ENCODE measurements around the gene ATOSA.
A peak's percentile ranks its signal among the peaks of the same experiment; 100 is the strongest.

The ATOSA gene

DNA sequence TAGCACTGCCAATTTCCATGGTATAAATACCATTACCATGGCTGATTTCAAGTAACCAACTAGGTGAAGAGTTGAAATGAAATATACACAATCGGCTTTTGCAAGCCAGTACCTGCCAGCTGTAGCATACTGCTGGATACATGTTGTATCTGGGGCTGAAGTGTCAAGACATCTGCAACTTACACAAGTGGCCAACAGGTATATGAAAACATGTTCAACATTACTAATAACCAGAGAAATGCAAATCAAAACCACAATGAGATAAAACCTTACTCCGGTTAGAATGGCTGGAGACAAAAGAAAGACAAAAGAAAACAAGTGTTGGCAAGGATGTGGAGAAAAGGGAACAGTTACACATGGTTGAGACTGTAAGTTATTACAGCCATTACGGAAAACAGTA, 11.6 kb downstream of the ATOSA start:
- Histone ChIP-seq H3K36me3 (ENCODE audit: insufficient read depth, low read depth, low read length) (no peaks in the 10 kb centered on the region), H3K9ac (ENCODE audit: low read depth, low read length) (no peak overlapping the region), H3K4me1 (ENCODE audit: insufficient read depth, low read length) (no peaks in the 10 kb centered on the region), H3K27me3 (ENCODE audit: insufficient read depth, low read length) (no peaks in the 10 kb centered on the region), H3K27ac (ENCODE audit: low read length) (no peak overlapping the region), H3K9me3 (ENCODE audit: insufficient read depth, low read depth, low read length) (no peaks in the 10 kb centered on the region), H3K4me3 (ENCODE audit: low read length) (no peak overlapping the region)

DNA sequence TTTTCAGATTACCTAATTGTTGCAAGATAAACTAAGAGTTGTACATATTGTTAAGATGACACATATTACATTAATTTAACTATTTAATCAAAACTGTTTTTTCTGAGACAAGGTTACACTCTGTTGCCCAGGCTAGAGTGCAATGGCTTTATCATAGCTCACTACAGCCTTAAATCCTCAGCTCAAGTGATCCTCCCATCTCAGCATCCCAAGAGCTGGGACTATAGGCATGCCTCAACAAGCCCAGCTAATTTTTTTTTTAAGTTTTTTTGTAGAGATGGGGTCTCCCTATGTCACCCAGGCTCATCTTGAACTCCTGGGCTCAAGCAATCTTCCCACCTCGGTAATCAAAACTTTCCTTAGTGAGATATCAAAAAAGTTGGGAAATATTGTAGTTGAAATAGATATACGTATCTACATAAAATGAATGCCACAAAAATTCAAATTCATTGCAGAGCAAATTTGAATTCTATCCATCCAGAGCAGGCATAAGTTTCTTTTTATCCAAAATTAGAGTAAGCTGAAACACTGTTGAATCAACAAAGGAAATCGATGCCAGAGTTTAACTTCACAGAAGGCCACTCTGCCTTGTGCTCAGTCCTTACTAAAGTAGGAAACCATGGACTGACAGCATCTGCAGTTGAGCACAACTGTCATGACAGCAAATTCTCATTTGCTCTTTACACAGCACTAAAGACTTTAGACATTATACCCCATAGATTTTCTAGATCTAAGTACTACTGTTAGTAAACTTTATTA, 15.5 kb downstream of the ATOSA start:
- Histone ChIP-seq H3K4me3 (ENCODE audit: low read length) (no peak overlapping the region), H3K27me3 (ENCODE audit: insufficient read depth, low read length) (no peaks in the 10 kb centered on the region), H3K9me3 (ENCODE audit: insufficient read depth, low read depth, low read length) (no peaks in the 10 kb centered on the region), H3K36me3 (ENCODE audit: insufficient read depth, low read depth, low read length) (no peaks in the 10 kb centered on the region), H3K27ac (ENCODE audit: low read length) (no peak overlapping the region), H3K4me1 (ENCODE audit: insufficient read depth, low read length) (no peaks in the 10 kb centered on the region), H3K9ac (ENCODE audit: low read depth, low read length) (no peak overlapping the region)

DNA sequence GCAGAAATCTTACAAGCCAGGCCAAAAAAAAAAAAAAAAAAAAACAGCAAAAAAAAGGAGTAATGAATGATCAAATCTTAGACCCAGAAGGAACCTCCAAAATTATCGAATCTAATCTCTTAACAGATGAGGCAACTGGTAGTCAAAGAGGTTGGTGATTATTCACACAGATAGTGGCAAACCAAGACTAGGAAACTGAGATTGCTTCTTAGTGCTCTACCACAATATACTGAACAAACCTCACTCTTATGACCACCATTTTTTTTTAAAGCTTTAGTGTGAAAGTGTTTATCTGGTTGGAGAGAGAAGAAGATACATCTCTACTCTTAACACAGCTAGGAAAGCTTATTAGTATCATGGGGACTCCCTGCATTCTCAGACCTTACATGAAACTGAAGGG, 17.3 kb downstream of the ATOSA start:
- Histone ChIP-seq H3K4me1 (ENCODE audit: insufficient read depth, low read length) (no peaks in the 10 kb centered on the region), H3K4me3 (ENCODE audit: low read length) (no peak overlapping the region), H3K27ac (ENCODE audit: low read length) (no peak overlapping the region), H3K9ac (ENCODE audit: low read depth, low read length) (no peak overlapping the region), H3K27me3 (ENCODE audit: insufficient read depth, low read length) (no peaks in the 10 kb centered on the region), H3K9me3 (ENCODE audit: insufficient read depth, low read depth, low read length) (no peaks in the 10 kb centered on the region), H3K36me3 (ENCODE audit: insufficient read depth, low read depth, low read length) (no peaks in the 10 kb centered on the region)

DNA sequence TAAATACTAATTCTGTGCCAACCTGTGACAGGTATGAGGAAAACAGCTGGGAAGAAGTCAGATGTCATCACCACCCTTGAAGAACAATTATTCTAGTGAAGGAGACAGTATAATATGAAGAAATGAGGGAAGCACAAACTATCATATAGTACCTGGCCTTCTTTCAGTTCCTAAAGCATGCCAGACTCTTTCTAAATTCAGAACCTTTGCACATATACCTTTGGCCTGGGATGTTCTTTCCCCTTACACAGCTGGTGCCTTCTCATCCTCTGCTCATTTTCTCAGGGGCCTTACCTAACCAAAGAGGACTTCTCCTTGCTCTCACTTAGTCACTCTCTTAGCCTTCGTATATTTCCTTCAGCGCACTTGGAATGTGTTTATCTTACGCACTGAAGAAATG, 19.0 kb downstream of the ATOSA start:
- H3K4me3 ChIP-seq (ENCODE audit: low read length): no peak overlapping the region
- no peak overlapping the region for H3K9ac ChIP-seq (ENCODE audit: low read depth, low read length)
- H3K9me3 ChIP-seq (ENCODE audit: insufficient read depth, low read depth, low read length): no peaks in the 10 kb centered on the region
- no peak overlapping the region for H3K27ac ChIP-seq (ENCODE audit: low read length)
- no peaks in the 10 kb centered on the region for H3K4me1 ChIP-seq (ENCODE audit: insufficient read depth, low read length)
- no peaks in the 10 kb centered on the region for H3K36me3 ChIP-seq (ENCODE audit: insufficient read depth, low read depth, low read length)
- H3K27me3 ChIP-seq (ENCODE audit: insufficient read depth, low read length): no peaks in the 10 kb centered on the region

DNA sequence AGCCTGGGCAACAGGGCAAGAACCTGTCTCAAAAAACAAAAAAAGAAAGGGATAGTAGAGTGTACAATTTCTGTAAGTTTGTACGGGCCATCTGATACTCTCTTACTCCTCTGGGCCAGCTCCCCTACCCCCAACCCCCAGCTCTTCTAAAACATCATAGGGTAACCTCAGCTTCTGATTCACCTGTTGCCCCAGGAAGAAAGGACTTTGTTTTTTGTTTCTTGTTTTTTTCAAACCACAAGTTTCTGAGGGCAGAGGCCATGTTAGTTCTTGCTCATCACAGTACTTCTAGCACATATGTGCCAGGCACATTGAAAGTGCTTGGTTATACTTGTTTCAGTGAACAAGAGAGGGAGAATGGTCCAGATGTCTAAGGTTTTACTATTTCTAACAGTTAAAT, 20.2 kb downstream of the ATOSA start:
- no peak overlapping the region for H3K9ac ChIP-seq (ENCODE audit: low read depth, low read length)
- H3K36me3 ChIP-seq (ENCODE audit: insufficient read depth, low read depth, low read length): no peaks in the 10 kb centered on the region
- no peaks in the 10 kb centered on the region for H3K27me3 ChIP-seq (ENCODE audit: insufficient read depth, low read length)
- H3K27ac ChIP-seq (ENCODE audit: low read length): no peak overlapping the region
- no peaks in the 10 kb centered on the region for H3K4me1 ChIP-seq (ENCODE audit: insufficient read depth, low read length)
- H3K4me3 ChIP-seq (ENCODE audit: low read length): no peak overlapping the region
- H3K9me3 ChIP-seq (ENCODE audit: insufficient read depth, low read depth, low read length): no peaks in the 10 kb centered on the region

DNA sequence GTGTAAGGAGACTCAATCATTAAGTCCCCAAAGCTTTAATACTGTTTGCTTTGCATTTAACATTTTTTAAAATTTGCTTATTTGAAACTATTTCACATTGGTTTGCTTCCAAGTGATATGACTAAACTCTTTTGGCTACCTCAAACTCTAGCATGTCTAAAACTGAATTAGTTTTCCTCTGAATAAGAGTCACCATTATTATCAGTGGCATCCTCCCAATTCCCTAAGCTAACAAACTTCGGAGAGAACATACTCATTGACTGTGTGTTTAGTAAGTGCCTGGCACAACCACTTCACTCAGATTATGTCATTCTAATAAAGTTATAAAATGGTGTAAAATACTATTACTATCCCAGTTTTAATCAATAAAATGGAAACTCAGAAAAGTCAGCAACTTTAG, 21.9 kb downstream of the ATOSA start:
- no peaks in the 10 kb centered on the region for H3K27me3 ChIP-seq (ENCODE audit: insufficient read depth, low read length)
- H3K9me3 ChIP-seq (ENCODE audit: insufficient read depth, low read depth, low read length): no peaks in the 10 kb centered on the region
- no peak overlapping the region for H3K9ac ChIP-seq (ENCODE audit: low read depth, low read length)
- no peak overlapping the region for H3K27ac ChIP-seq (ENCODE audit: low read length)
- H3K4me3 ChIP-seq (ENCODE audit: low read length): no peak overlapping the region
- no peaks in the 10 kb centered on the region; the same call in 1 of the 2 replicates for H3K4me1 ChIP-seq (ENCODE audit: insufficient read depth, low read length)
- H3K36me3 ChIP-seq (ENCODE audit: insufficient read depth, low read depth, low read length): no peaks in the 10 kb centered on the region

DNA sequence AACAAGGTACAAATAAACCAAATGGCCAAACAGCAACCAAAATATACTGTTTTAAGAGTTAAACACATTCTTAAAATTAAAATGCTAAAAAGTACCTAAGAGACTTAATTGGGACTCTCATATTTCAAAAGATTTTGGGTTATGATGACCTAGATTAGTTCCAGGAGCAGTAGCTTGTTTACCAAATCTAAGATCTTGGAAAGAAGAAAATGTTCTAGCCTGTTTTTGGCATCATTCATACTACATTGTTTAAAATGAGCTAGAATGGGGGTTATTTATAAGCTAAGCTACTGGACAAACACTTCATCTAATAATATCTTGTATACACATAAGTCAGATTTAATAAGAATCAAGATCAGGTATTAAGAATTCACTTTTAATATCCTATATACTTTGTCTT, 22.8 kb downstream of the ATOSA start:
- H3K27ac ChIP-seq (ENCODE audit: low read length): no peak overlapping the region
- H3K4me3 ChIP-seq (ENCODE audit: low read length): no peak overlapping the region
- no peaks in the 10 kb centered on the region for H3K27me3 ChIP-seq (ENCODE audit: insufficient read depth, low read length)
- peaks cover 8% of the 10 kb centered on the region; the same call in 1 of the 2 replicates for H3K4me1 ChIP-seq (ENCODE audit: insufficient read depth, low read length)
- no peak overlapping the region for H3K9ac ChIP-seq (ENCODE audit: low read depth, low read length)
- H3K9me3 ChIP-seq (ENCODE audit: insufficient read depth, low read depth, low read length): no peaks in the 10 kb centered on the region
- H3K36me3 ChIP-seq (ENCODE audit: insufficient read depth, low read depth, low read length): no peaks in the 10 kb centered on the region

DNA sequence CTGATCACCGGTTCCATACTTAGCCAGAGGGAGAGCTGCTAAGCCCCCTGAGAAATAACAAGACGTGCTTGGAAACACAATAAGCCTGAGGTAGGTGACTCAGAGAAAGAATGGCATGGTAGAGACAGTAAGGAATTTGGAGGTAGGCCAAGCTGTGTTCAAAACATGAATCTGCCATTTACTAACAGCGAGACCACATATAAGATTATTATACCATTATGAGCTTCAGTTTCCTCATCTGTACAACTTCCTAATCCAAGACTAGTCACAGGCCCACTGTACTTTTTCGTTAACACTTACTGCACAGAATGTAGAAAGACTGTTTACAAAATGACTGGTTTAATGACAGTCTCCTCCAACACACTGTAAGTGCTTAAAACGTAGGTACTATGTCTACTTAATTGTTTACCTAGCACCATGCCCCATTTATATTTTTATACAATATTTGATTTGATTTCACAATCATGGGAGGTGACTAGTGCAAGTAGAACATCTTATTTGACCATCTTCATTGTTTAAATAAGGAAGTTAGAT, 25.7 kb downstream of the ATOSA start:
- H3K4me3 ChIP-seq (ENCODE audit: low read length): no peak overlapping the region
- no peak overlapping the region for H3K9ac ChIP-seq (ENCODE audit: low read depth, low read length)
- H3K27ac ChIP-seq (ENCODE audit: low read length): no peak overlapping the region
- no peaks in the 10 kb centered on the region for H3K36me3 ChIP-seq (ENCODE audit: insufficient read depth, low read depth, low read length)
- H3K4me1 ChIP-seq (ENCODE audit: insufficient read depth, low read length): peaks cover 8% of the 10 kb centered on the region; the same call in 1 of the 2 replicates
- H3K27me3 ChIP-seq (ENCODE audit: insufficient read depth, low read length): no peaks in the 10 kb centered on the region
- no peaks in the 10 kb centered on the region for H3K9me3 ChIP-seq (ENCODE audit: insufficient read depth, low read depth, low read length)

DNA sequence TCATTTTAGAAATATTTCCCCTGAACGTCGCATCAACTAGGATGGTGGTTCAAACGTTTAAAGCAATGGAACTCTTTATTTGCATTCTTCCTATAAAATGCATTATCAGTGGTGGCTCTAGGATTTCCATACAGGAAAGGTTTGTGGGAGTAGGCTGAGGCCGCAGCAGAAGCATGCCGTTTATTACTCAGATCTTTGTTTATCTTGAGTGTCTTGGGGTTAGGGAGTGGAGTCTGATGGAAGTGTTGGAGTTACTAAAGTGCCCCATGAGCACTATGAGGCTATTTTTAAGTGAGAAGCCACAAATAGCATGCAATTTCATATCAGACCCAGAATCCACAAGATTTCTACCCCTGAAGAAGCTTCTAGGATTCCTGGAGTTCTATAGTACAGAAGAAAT, 26.2 kb downstream of the ATOSA start:
- Histone ChIP-seq H3K36me3 (ENCODE audit: insufficient read depth, low read depth, low read length) (no peaks in the 10 kb centered on the region), H3K4me3 (ENCODE audit: low read length) (no peak overlapping the region), H3K9ac (ENCODE audit: low read depth, low read length) (no peak overlapping the region), H3K9me3 (ENCODE audit: insufficient read depth, low read depth, low read length) (no peaks in the 10 kb centered on the region), H3K4me1 (ENCODE audit: insufficient read depth, low read length) (peaks cover 8% of the 10 kb centered on the region; the same call in 1 of the 2 replicates), H3K27me3 (ENCODE audit: insufficient read depth, low read length) (no peaks in the 10 kb centered on the region), H3K27ac (ENCODE audit: low read length) (no peak overlapping the region)

DNA sequence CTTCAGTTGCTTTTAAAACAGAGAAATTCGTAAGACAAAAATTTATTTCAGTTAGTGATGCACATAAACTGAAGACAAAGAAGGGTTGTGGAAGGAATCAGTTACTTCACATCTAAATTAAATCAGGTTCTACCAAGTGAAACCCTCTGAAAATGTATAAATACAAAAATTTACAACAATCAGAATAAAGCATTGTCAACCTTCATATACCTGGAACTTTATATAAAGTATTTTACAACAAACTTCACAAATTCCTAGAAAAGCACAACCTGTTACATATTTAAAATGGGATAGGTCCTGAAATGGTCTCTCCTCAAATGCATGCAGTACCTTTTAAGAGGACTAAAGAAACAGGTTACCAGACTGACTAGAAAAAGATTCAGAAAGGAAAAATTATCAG, 26.9 kb downstream of the ATOSA start:
- Histone ChIP-seq H3K4me3 (ENCODE audit: low read length) (no peak overlapping the region), H3K27ac (ENCODE audit: low read length) (no peak overlapping the region), H3K9me3 (ENCODE audit: insufficient read depth, low read depth, low read length) (no peaks in the 10 kb centered on the region), H3K36me3 (ENCODE audit: insufficient read depth, low read depth, low read length) (no peaks in the 10 kb centered on the region), H3K4me1 (ENCODE audit: insufficient read depth, low read length) (peaks cover 8% of the 10 kb centered on the region; the same call in 1 of the 2 replicates), H3K27me3 (ENCODE audit: insufficient read depth, low read length) (no peaks in the 10 kb centered on the region), H3K9ac (ENCODE audit: low read depth, low read length) (no peak overlapping the region)

DNA sequence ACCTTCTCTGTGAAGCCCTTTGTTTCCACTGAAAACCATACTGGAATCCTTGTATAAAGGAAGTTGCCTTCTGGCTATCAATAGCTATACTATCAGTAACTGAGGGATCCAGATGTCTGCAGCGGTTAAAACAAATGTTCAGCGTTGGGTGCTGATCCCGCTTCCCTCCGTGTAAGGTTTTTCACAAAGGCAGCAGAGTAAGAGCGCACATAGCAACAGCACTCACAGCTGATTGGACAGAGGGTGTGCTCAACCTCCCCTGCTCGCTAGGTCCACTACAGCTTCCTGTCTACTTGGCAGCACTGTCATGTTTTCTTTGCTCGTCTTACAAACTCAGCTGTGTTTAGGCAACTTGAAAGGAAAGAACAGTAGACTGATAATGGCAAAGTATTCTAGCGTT, 27.3 kb downstream of the ATOSA start:
- Histone ChIP-seq H3K27ac (ENCODE audit: low read length) (no peak overlapping the region), H3K36me3 (ENCODE audit: insufficient read depth, low read depth, low read length) (no peaks in the 10 kb centered on the region), H3K9ac (ENCODE audit: low read depth, low read length) (peak overlapping the region; percentile 31; the same call in 1 of the 2 replicates), H3K4me3 (ENCODE audit: low read length) (peak overlapping the region; percentile 14; the same call in 1 of the 2 replicates), H3K4me1 (ENCODE audit: insufficient read depth, low read length) (peaks cover 8% of the 10 kb centered on the region; the same call in 1 of the 2 replicates), H3K27me3 (ENCODE audit: insufficient read depth, low read length) (no peaks in the 10 kb centered on the region), H3K9me3 (ENCODE audit: insufficient read depth, low read depth, low read length) (no peaks in the 10 kb centered on the region)

DNA sequence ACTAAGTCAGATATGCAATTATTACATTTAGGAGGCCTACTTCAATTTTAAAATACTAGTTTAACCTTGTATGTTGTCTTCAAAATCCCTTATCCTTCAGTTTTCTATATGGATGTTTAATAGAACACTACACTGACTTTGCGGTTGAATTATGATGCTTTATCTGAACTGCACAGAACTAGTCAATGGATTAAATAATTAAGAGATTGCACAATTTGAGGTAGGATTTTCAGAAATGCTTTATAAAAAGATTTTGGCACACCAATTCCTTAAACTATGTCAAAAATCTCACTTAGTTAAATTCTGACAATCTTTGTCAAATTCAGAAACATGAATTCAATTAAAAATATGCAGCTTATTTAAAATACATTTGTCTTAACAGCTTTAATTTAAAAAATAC, 28.1 kb downstream of the ATOSA start:
- no peak overlapping the region for H3K27ac ChIP-seq (ENCODE audit: low read length)
- H3K36me3 ChIP-seq (ENCODE audit: insufficient read depth, low read depth, low read length): no peaks in the 10 kb centered on the region
- no peak overlapping the region for H3K4me3 ChIP-seq (ENCODE audit: low read length)
- H3K9me3 ChIP-seq (ENCODE audit: insufficient read depth, low read depth, low read length): no peaks in the 10 kb centered on the region
- no peak overlapping the region; the same call in 1 of the 2 replicates for H3K9ac ChIP-seq (ENCODE audit: low read depth, low read length)
- H3K27me3 ChIP-seq (ENCODE audit: insufficient read depth, low read length): no peaks in the 10 kb centered on the region
- peaks cover 8% of the 10 kb centered on the region; the same call in 1 of the 2 replicates for H3K4me1 ChIP-seq (ENCODE audit: insufficient read depth, low read length)
